GM23338 (cell line): Measurements from ENCODE around the gene CACNA1D.

Source experiments
- CREB1 ChIP-seq: fragments of 250-450 bp; sonication (Bioruptor Pico); IDR thresholded peaks from 2 replicates; pipeline ENCODE4 v1.5.0; 2020; ENCODE audit warnings: low read depth, mild to moderate bottlenecking, moderate library complexity
- EZH2 ChIP-seq: fragments of 200-600 bp; sonication (generic); IDR thresholded peaks from one replicate; pipeline ENCODE4 v1.8.0; 2017; ENCODE audit warnings: antibody characterized with exemption, mild to moderate bottlenecking, low read depth; ENCODE audit not compliant: unreplicated experiment
- EZH2phosphoT487 ChIP-seq: fragments of 200-600 bp; sonication (generic); IDR thresholded peaks from one replicate; pipeline ENCODE4 v1.8.1; 2018; ENCODE audit warnings: antibody characterized with exemption; ENCODE audit not compliant: unreplicated experiment
- JUNB ChIP-seq: IDR thresholded peaks from one replicate; pipeline ENCODE4 v1.6.1; 2016; ENCODE audit warnings: antibody characterized with exemption; ENCODE audit not compliant: unreplicated experiment
- POLR2AphosphoS5 ChIP-seq: IDR thresholded peaks from 2 replicates; pipeline ENCODE4 v1.6.1; 2016; ENCODE audit warnings: antibody characterized with exemption, low read depth
- STAT1 ChIP-seq: IDR thresholded peaks from one replicate; pipeline ENCODE4 v1.6.1; 2016; ENCODE audit warnings: antibody characterized with exemption; ENCODE audit not compliant: unreplicated experiment
- ZNF331 ChIP-seq: fragments of 250-450 bp; sonication (Bioruptor Pico); IDR thresholded peaks from 2 replicates; pipeline ENCODE4 v1.5.0; 2020; ENCODE audit warnings: low read depth, mild to moderate bottlenecking, moderate library complexity
- TF ChIP-seq, protein P1 (sequence below), 2 experiments: fragments of 200-600 bp in 1 of 2; sonication (generic) in 1 of 2; conservative IDR thresholded peaks; 2 replicates each; pipeline versions ENCODE4 v1.5.1 to v1.6.1; 2016 to 2017; ENCODE audit warnings: antibody characterized with exemption in 2 of 2, low read depth in 2 of 2, mild to moderate bottlenecking in 2 of 2, moderate library complexity in 1 of 2
- TF ChIP-seq, protein P2 (sequence below): IDR thresholded peaks from one replicate; pipeline ENCODE4 v1.6.1; 2018; ENCODE audit warnings: antibody characterized with exemption; ENCODE audit not compliant: unreplicated experiment
- TF ChIP-seq, protein P3 (sequence below): fragments of 250-450 bp; sonication (Bioruptor Pico); IDR thresholded peaks from 2 replicates; pipeline ENCODE4 v1.5.0; 2020; ENCODE audit warnings: mild to moderate bottlenecking, moderate library complexity
- TF ChIP-seq, protein P4 (sequence below): IDR thresholded peaks from 2 replicates; pipeline ENCODE4 v1.6.1; 2016; ENCODE audit warnings: antibody characterized with exemption

DNA sequence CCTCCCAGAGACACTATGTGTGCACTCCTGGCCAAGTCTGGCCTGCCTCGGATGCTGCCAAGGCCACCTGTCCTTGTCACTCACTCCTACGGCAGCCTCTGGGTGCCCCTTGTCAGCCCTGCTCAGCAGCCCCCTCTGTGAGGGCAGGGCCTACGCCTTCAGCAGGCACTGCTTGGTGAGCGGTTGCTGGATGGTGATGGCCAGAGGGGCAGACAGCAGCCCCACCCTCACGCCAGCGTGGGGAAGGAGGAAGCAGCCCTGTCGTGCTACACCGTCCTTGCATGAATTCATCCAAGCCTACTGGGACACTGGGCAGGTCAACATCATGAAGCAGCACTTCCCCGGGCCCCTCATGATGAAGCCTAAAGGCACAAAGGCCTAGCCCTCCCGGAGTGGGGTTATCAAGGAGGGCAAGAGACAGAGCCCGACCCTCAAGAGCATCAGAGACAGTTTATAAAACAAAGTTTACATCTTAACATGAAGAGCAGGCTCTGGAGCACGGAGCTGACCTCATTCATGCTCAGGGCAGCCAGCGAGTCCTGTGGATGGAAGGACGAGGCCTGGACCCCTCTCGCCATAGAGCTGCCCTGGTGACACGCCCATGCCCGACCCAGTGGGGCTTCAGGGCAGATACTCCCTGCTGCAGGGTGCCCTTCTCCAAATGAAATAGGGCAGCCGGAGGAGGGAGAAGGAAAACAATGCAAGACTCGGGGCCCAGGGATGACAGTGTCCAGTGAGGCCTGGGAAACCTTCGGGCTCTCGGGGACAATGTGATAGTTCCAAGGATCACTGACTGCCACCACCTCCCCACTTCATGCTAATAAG lies 326.6 kb downstream of the CACNA1D start:
- TF ChIP-seq, protein P1, sequence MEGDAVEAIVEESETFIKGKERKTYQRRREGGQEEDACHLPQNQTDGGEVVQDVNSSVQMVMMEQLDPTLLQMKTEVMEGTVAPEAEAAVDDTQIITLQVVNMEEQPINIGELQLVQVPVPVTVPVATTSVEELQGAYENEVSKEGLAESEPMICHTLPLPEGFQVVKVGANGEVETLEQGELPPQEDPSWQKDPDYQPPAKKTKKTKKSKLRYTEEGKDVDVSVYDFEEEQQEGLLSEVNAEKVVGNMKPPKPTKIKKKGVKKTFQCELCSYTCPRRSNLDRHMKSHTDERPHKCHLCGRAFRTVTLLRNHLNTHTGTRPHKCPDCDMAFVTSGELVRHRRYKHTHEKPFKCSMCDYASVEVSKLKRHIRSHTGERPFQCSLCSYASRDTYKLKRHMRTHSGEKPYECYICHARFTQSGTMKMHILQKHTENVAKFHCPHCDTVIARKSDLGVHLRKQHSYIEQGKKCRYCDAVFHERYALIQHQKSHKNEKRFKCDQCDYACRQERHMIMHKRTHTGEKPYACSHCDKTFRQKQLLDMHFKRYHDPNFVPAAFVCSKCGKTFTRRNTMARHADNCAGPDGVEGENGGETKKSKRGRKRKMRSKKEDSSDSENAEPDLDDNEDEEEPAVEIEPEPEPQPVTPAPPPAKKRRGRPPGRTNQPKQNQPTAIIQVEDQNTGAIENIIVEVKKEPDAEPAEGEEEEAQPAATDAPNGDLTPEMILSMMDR (conservative IDR thresholded peaks at IDR 0.05; ENCODE audit: low read depth in 2 of 2): no peak
- TF ChIP-seq EZH2: no peak
- no peak for TF ChIP-seq JUNB
- TF ChIP-seq, protein P2, sequence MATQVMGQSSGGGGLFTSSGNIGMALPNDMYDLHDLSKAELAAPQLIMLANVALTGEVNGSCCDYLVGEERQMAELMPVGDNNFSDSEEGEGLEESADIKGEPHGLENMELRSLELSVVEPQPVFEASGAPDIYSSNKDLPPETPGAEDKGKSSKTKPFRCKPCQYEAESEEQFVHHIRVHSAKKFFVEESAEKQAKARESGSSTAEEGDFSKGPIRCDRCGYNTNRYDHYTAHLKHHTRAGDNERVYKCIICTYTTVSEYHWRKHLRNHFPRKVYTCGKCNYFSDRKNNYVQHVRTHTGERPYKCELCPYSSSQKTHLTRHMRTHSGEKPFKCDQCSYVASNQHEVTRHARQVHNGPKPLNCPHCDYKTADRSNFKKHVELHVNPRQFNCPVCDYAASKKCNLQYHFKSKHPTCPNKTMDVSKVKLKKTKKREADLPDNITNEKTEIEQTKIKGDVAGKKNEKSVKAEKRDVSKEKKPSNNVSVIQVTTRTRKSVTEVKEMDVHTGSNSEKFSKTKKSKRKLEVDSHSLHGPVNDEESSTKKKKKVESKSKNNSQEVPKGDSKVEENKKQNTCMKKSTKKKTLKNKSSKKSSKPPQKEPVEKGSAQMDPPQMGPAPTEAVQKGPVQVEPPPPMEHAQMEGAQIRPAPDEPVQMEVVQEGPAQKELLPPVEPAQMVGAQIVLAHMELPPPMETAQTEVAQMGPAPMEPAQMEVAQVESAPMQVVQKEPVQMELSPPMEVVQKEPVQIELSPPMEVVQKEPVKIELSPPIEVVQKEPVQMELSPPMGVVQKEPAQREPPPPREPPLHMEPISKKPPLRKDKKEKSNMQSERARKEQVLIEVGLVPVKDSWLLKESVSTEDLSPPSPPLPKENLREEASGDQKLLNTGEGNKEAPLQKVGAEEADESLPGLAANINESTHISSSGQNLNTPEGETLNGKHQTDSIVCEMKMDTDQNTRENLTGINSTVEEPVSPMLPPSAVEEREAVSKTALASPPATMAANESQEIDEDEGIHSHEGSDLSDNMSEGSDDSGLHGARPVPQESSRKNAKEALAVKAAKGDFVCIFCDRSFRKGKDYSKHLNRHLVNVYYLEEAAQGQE: no peak
- TF ChIP-seq CREB1 (CRISPR knock-in tag): no peak
- TF ChIP-seq POLR2AphosphoS5: no peak
- no peak for TF ChIP-seq EZH2phosphoT487
- TF ChIP-seq, protein P3, sequence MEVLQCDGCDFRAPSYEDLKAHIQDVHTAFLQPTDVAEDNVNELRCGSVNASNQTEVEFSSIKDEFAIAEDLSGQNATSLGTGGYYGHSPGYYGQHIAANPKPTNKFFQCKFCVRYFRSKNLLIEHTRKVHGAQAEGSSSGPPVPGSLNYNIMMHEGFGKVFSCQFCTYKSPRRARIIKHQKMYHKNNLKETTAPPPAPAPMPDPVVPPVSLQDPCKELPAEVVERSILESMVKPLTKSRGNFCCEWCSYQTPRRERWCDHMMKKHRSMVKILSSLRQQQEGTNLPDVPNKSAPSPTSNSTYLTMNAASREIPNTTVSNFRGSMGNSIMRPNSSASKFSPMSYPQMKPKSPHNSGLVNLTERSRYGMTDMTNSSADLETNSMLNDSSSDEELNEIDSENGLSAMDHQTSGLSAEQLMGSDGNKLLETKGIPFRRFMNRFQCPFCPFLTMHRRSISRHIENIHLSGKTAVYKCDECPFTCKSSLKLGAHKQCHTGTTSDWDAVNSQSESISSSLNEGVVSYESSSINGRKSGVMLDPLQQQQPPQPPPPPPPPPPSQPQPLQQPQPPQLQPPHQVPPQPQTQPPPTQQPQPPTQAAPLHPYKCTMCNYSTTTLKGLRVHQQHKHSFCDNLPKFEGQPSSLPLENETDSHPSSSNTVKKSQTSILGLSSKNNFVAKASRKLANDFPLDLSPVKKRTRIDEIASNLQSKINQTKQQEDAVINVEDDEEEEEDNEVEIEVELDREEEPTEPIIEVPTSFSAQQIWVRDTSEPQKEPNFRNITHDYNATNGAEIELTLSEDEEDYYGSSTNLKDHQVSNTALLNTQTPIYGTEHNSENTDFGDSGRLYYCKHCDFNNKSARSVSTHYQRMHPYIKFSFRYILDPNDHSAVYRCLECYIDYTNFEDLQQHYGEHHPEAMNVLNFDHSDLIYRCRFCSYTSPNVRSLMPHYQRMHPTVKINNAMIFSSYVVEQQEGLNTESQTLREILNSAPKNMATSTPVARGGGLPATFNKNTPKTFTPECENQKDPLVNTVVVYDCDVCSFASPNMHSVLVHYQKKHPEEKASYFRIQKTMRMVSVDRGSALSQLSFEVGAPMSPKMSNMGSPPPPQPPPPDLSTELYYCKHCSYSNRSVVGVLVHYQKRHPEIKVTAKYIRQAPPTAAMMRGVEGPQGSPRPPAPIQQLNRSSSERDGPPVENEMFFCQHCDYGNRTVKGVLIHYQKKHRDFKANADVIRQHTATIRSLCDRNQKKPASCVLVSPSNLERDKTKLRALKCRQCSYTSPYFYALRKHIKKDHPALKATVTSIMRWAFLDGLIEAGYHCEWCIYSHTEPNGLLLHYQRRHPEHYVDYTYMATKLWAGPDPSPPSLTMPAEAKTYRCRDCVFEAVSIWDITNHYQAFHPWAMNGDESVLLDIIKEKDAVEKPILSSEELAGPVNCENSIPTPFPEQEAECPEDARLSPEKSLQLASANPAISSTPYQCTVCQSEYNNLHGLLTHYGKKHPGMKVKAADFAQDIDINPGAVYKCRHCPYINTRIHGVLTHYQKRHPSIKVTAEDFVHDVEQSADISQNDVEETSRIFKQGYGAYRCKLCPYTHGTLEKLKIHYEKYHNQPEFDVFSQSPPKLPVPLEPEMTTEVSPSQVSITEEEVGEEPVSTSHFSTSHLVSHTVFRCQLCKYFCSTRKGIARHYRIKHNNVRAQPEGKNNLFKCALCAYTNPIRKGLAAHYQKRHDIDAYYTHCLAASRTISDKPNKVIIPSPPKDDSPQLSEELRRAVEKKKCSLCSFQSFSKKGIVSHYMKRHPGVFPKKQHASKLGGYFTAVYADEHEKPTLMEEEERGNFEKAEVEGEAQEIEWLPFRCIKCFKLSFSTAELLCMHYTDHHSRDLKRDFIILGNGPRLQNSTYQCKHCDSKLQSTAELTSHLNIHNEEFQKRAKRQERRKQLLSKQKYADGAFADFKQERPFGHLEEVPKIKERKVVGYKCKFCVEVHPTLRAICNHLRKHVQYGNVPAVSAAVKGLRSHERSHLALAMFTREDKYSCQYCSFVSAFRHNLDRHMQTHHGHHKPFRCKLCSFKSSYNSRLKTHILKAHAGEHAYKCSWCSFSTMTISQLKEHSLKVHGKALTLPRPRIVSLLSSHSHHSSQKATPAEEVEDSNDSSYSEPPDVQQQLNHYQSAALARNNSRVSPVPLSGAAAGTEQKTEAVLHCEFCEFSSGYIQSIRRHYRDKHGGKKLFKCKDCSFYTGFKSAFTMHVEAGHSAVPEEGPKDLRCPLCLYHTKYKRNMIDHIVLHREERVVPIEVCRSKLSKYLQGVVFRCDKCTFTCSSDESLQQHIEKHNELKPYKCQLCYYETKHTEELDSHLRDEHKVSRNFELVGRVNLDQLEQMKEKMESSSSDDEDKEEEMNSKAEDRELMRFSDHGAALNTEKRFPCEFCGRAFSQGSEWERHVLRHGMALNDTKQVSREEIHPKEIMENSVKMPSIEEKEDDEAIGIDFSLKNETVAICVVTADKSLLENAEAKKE: no peak
- TF ChIP-seq, protein P4, sequence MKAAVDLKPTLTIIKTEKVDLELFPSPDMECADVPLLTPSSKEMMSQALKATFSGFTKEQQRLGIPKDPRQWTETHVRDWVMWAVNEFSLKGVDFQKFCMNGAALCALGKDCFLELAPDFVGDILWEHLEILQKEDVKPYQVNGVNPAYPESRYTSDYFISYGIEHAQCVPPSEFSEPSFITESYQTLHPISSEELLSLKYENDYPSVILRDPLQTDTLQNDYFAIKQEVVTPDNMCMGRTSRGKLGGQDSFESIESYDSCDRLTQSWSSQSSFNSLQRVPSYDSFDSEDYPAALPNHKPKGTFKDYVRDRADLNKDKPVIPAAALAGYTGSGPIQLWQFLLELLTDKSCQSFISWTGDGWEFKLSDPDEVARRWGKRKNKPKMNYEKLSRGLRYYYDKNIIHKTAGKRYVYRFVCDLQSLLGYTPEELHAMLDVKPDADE: no peak
- no peak for TF ChIP-seq STAT1
- no peak for TF ChIP-seq ZNF331 (CRISPR knock-in tag)
